H1 (cell line): Measurements from ENCODE around the gene PIAS1. TPM values are rescaled to one million over a fixed set of nuclear protein-coding genes. Genes with fewer than 3 reads are reported as not detected.

ENCODE experiments used
- CHD7 ChIP-seq: fragments of 300-600 bp; sonication (generic); IDR thresholded peaks from 2 replicates; pipeline ENCODE4 v1.7.1; 2012; ENCODE audit warnings: low read length, moderate library complexity, mild to moderate bottlenecking, inconsistent platforms; ENCODE audit not compliant: insufficient replicate concordance
- HDAC6 ChIP-seq: IDR thresholded peaks from one replicate; pipeline ENCODE4 v1.7.1; 2012; ENCODE audit warnings: low read depth, mild to moderate bottlenecking, inconsistent platforms, low read length, moderate library complexity
- JUN ChIP-seq: IDR thresholded peaks from 2 replicates; pipeline ENCODE4 v1.6.1; 2011; ENCODE audit warnings: low read depth, mild to moderate bottlenecking, improper control_type of control experiment, low read length
- KDM5A ChIP-seq: fragments of 200-600 bp; IDR thresholded peaks from 2 replicates; pipeline ENCODE4 v1.7.1; 2012; ENCODE audit warnings: mild to moderate bottlenecking, low read length, inconsistent platforms, mixed read lengths
- PHF8 ChIP-seq: fragments of 200-600 bp; sonication (generic); conservative IDR thresholded peaks from 2 replicates; pipeline ENCODE4 v1.7.1; 2012; ENCODE audit warnings: low read depth, mild to moderate bottlenecking, inconsistent platforms, low read length, moderate library complexity
- SAP30 ChIP-seq: fragments of 300-600 bp; sonication (generic); IDR thresholded peaks from 2 replicates; pipeline ENCODE4 v1.7.1; 2012; ENCODE audit warnings: low read length, moderate library complexity, mild to moderate bottlenecking, inconsistent platforms; ENCODE audit not compliant: insufficient read depth, insufficient replicate concordance
- SIX5 ChIP-seq: IDR thresholded peaks from 2 replicates; pipeline ENCODE4 v1.6.1; 2011; ENCODE audit warnings: mild to moderate bottlenecking, low read depth, low read length
- polyA plus RNA-seq, 7 experiments: library from polyadenylated mRNA; depleted of rRNA in 3 of 7; stranded (reverse) in 5 of 7; unstranded in 2 of 7; fragments of >200 nt in 5 of 7; fragments of 200-250 nt in 2 of 7; gene quantifications; 1 replicate in 5 of 7; 2 replicates in 1 of 7; 4 replicates in 1 of 7; pipeline versions ENCODE4 v1.2.1 to v1.2.3, GENCODE V29; 2011 to 2013; ENCODE audit warnings: missing spikeins in 2 of 7, mixed read lengths in 2 of 7
- total RNA-seq: library from RNA; stranded (reverse); fragmentation: NEBNext Ultra II Directional; extraction: Animal tissue kit (Norgen Biotek cat#: 25700); gene quantifications from 2 replicates; pipeline ENCODE4 v1.2.1, GENCODE V29; 2021
- TF ChIP-seq, protein P1 (sequence below): IDR thresholded peaks from 2 replicates; pipeline ENCODE4 v1.6.1; 2012; ENCODE audit warnings: low read length, inconsistent platforms

Gene PIAS1
- total and polyA plus RNA-seq, 2 of the 8 experiments (the other 6 are each of a cell fraction or from before 2014, with no cell fraction given), result 30.8 to 34.5 TPM

DNA sequence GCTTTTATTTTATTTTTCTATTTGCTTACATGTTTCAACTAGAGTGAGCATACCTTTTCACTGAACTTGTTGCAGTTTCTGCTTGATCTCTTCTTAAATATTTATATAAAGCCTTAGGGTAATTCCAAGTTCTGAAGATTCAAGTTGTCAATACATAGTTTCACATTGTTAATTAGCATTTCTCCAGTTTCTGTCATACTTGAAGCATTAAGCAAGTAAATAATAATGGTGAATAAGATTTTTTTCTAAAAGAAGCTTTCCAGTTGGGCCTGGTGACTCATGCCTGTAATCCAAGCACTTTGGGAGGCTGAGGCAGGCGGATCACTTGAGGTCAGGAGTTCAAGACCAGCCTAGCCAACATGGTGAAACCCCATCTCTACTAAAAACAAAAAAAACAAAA, 97.2 kb downstream of the PIAS1 start (continued):
- no peak for TF ChIP-seq CHD7
- no peak for TF ChIP-seq HDAC6
- no peak for TF ChIP-seq PHF8
- TF ChIP-seq, protein P1, sequence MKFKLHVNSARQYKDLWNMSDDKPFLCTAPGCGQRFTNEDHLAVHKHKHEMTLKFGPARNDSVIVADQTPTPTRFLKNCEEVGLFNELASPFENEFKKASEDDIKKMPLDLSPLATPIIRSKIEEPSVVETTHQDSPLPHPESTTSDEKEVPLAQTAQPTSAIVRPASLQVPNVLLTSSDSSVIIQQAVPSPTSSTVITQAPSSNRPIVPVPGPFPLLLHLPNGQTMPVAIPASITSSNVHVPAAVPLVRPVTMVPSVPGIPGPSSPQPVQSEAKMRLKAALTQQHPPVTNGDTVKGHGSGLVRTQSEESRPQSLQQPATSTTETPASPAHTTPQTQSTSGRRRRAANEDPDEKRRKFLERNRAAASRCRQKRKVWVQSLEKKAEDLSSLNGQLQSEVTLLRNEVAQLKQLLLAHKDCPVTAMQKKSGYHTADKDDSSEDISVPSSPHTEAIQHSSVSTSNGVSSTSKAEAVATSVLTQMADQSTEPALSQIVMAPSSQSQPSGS, result no peak
- no peak for TF ChIP-seq SAP30
- TF ChIP-seq SIX5, result no peak
- TF ChIP-seq JUN, result no peak
- TF ChIP-seq KDM5A, result no peak
